ENCODE measurements around the gene THRAP3.
A peak's percentile ranks its signal among the peaks of the same experiment; 100 is the strongest.

Gene THRAP3

DNA sequence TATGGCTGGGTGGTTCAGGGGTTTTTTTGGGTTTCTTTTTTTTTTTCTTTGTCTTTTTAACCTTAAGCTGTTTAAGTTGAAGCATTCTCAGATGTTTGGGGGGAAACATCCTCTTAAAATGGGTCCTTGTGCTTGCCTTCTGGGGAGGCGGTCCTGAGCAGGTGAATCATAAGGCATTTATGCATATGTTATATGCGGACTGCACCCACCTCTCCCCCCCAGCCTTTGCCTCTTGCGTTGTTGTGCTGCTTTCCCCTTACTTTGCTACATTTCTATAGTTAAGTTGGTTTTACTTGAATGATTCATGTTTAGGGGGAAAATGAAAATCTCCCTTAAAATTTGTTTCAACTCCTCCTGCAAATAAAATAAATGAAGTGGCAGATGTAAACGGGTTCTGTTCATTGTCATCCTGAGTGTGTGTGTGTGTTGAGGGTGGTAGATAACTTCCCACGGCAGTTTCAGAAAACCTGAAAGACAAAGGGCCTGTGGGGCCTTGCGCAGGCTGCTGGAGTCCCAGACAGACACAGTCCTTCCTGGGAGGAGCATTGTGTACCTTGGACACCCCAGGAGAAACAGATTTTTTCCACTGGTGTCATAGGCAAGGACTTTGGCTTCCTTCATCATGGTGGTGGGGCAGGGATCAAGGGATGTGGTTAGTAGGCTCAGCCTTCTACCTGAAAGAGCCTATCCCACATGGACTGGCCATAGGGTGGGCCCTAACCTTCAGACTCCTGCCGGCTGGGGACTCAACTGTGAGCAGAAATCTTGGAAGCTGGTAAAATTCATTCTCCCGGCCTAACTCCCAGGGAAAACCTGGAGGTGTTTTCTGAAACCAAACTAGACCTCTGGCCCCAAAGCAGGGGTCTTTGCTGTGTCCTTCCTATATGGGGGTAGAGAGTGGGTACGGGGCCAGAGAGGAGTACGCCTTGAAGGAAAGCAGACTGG lies 81.0 kb downstream of the THRAP3 start:
- in situ Hi-C loops (cut with HindIII; ENCODE audit: low sequenced_read_pairs) = no loop called here
- H3K4me3 ChIP-seq (ENCODE audit: low read depth, low read length) = no peak overlapping the region
- TF ChIP-seq CTCF (IDR thresholded peaks at IDR 0.05; ENCODE audit: low read depth, low read length, missing control alignments) = no peak
- DNase-seq (ENCODE audit: low read depth) = no peak

DNA sequence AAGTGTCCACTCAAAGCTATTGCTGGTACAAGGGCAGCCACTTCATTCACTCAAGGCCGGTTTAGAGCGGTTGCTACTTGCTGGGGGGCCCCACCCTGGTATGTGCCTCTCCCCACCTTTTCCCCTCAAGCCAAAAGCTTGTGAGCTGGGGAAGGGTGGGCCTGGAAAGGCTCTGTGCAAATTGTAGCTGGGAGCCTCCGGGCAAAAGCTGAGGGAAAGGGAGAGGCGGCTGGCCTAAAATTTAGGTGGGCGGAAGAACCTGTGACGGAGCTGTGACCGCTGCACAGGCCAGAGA lies 81.6 kb downstream of the THRAP3 start:
- DNase-seq (ENCODE audit: low read depth) = no peak
- in situ Hi-C loops (cut with HindIII; ENCODE audit: low sequenced_read_pairs) = no loop called here
- no peak for TF ChIP-seq CTCF (IDR thresholded peaks at IDR 0.05; ENCODE audit: low read depth, low read length, missing control alignments)
- H3K4me3 ChIP-seq (ENCODE audit: low read depth, low read length) = no peak overlapping the region

DNA sequence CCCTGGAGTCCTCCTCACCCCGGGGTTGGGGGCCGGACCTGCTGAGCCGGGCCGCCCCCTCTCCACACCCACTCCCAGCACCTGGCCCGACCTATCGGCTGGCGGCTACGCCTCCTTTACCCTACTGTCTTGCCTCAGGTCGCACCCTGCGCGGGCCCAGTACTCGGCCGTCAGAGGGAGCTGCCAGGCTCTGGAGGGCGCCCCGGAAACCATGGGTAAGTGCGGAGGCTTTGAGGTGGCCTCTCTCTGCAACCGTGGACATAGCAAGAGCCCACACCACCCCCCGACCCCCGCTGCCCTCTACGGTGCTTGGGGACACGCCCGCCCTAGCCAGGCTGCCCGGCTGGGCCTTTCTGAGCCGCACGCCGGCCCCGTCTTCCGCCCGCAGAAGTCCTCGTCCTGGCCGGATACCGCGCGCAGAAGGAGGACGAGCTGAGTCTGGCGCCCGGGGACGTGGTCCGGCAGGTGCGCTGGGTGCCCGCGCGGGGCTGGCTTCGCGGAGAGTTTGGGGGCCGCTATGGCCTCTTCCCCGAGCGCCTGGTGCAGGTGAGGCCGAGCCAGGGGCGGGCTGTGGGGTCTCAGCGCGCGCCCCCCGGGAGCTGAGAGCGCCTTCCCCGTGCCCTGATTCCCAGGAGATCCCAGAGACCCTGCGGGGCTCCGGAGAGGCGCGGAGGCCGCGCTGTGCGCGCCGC lies 82.1 kb downstream of the THRAP3 start, which contains the start of gene SH3D21:
Gene SH3D21 (plus strand): TSS at position 159 of the 692 bp plus-strand sequence. CDS start 53 bp downstream, at position 212.
- TF ChIP-seq CTCF (IDR thresholded peaks at IDR 0.05; ENCODE audit: low read depth, low read length, missing control alignments) = peak; percentile 13
- DNase-seq (ENCODE audit: low read depth) = no peak
- in situ Hi-C loops (cut with HindIII; ENCODE audit: low sequenced_read_pairs) = no loop called here

GRCh38 chr1:36306902-36307456 lies 82.7 kb downstream of the THRAP3 start:
- in situ Hi-C loops (cut with HindIII; ENCODE audit: low sequenced_read_pairs) = no loop called here
- peak; percentile 72 for DNase-seq (ENCODE audit: low read depth)
- peak overlapping the region; percentile 62 for H3K4me3 ChIP-seq (ENCODE audit: low read depth, low read length)
- TF ChIP-seq CTCF (IDR thresholded peaks at IDR 0.05; ENCODE audit: low read depth, low read length, missing control alignments) = no peak

More for the DNA sequence above, 82.1 kb downstream of the THRAP3 start, which contains the start of gene SH3D21:
- H3K4me3 ChIP-seq (ENCODE audit: low read depth, low read length) = peak within 1 kb of the TSS; percentile 62

GRCh38 chr1:36307601-36308330 lies 83.5 kb downstream of the THRAP3 start:
- no peak for DNase-seq (ENCODE audit: low read depth)
- in situ Hi-C loops (cut with HindIII; ENCODE audit: low sequenced_read_pairs) = no loop called here
- no peak for TF ChIP-seq CTCF (IDR thresholded peaks at IDR 0.05; ENCODE audit: low read depth, low read length, missing control alignments)
- peak overlapping the region; percentile 62 for H3K4me3 ChIP-seq (ENCODE audit: low read depth, low read length)

DNA sequence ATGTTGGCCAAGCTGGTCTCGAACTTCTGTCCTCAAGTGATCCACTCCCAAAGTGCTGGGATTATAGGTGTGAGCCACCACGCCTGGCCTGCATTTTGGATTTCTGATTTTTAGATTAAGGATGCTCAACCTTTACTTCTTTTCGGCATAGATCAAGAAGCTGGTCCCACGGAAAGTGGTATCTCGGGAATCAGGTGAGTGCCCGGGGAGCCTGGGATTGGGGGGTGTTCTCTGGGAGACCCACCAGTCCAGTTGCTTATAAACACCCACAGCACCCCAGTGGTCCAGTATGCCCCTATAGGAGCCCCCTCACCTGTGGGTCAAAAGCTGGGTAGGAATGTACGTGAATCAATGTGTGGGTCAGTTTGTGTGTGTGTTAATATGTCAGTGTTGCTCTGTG lies 85.2 kb downstream of the THRAP3 start:
- in situ Hi-C loops (cut with HindIII; ENCODE audit: low sequenced_read_pairs) = no loop called here
- no peak overlapping the region for H3K4me3 ChIP-seq (ENCODE audit: low read depth, low read length)
- no peak for TF ChIP-seq CTCF (IDR thresholded peaks at IDR 0.05; ENCODE audit: low read depth, low read length, missing control alignments)
- DNase-seq (ENCODE audit: low read depth) = no peak
